Posterior cingulate gyrus (tissue), 11 donors: Measurements from ENCODE around the gene LRRC57.

ENCODE experiments used
- DNase-seq, 10 donors: peaks; one replicate each; pipeline versions ENCODE4 v3.0.0 to v3.0.0-alpha.2; 2020 to 2021; ENCODE audit warnings: mixed read lengths in 3 of 10
- intact Hi-C: fragments of 100-400 bp; cut with DNase I; formaldehyde crosslinking; loops from one replicate; pipeline ENCODE4 v1.15.1; 2023

Gene LRRC57

GRCh38 chr15:42495361-42496212 lies 53.0 kb downstream of the LRRC57 start, which contains the start of gene SNAP23:
TSS of gene SNAP23 (plus strand) at chr15:42495634. CDS start at chr15:42511847, 16,213 bp downstream.
- intact Hi-C loops: loop anchor here (10.0 kb wide), 2 partner anchors 89 to 429 kb away; partner anchors contain the start of gene TTBK2
- DNase-seq: peak; percentile 85 to 99 (median 92)

GRCh38 chr15:42494998-42495360 lies 53.6 kb downstream of the LRRC57 start:
- DNase-seq: peak in 6 of 10 donors; percentile 41 to 89 (median 61)
- intact Hi-C loops: loop anchor here (5.0 to 10.0 kb wide), 4 partner anchors 52 to 430 kb away; partner anchors contain the start of genes HAUS2, LRRC57 and TTBK2

- intact Hi-C loops: loop anchor here (5.0 to 10.0 kb wide), 4 partner anchors 54 to 431 kb away; partner anchors contain the start of genes HAUS2, LRRC57 and TTBK2
- DNase-seq: no peak
Observed at GRCh38 chr15:42493679-42494078, 54.9 kb downstream of the LRRC57 start.

- intact Hi-C loops: loop anchor here (5.0 to 10.0 kb wide), 4 partner anchors 56 to 433 kb away; partner anchors contain the start of genes HAUS2, LRRC57 and TTBK2
Observed at GRCh38 chr15:42491539-42492225, 56.9 kb downstream of the LRRC57 start.

GRCh38 chr15:42490671-42491538 lies 57.7 kb downstream of the LRRC57 start, which contains the start of gene ZNF106:
TSS of gene ZNF106 (minus strand) at chr15:42491141. CDS start at chr15:42472289, 18,852 bp downstream.
- intact Hi-C loops: loop anchor here (5.0 to 10.0 kb wide), 4 partner anchors 56 to 434 kb away; partner anchors contain the start of genes HAUS2, LRRC57 and TTBK2
- DNase-seq: peak; percentile 82 to 98 (median 88)

More at GRCh38 chr15:42491539-42492225, 56.9 kb downstream of the LRRC57 start:
- DNase-seq: no peak

- no peak for DNase-seq
- intact Hi-C loops: loop anchor here (5.0 to 10.0 kb wide), 4 partner anchors 57 to 435 kb away; partner anchors contain the start of genes HAUS2, LRRC57 and TTBK2
Observed at GRCh38 chr15:42490291-42490670, 58.3 kb downstream of the LRRC57 start.
